HG03159 (cell line): ENCODE results near the gene DDX46.
"Not testable (repeated sequence)": the region's sequence is repeated elsewhere in the genome, so short reads cannot be mapped to it uniquely, and the experiment has no call there.

Experiments used
- ATAC-seq: cut with Tn5 transposase; IDR thresholded peaks from one replicate; pipeline ENCODE4 v1.9.1; 2021; ENCODE audit warnings: mild to moderate bottlenecking, moderate library complexity; ENCODE audit not compliant: unreplicated experiment

Gene DDX46

GRCh38 chr5:134758504-134759341, at the start of gene DDX46:
Gene DDX46 (plus strand): TSS chr5:134758779. CDS start chr5:134758939, 160 bp downstream.
- ATAC-seq = peak; percentile 95

- ATAC-seq = no peak
Measured at GRCh38 chr5:134714120-134714519, 44.5 kb upstream of the DDX46 start.

- ATAC-seq = no peak
Measured at GRCh38 chr5:134714541-134714940, 44.0 kb upstream of the DDX46 start.

GRCh38 chr5:134715466-134715865, 43.1 kb upstream of the DDX46 start:
- ATAC-seq = not testable (repeated sequence)

GRCh38 chr5:134724872-134725271, 33.7 kb upstream of the DDX46 start:
- ATAC-seq = no peak

- no peak for ATAC-seq
Measured at GRCh38 chr5:134732819-134733218, 25.8 kb upstream of the DDX46 start.

GRCh38 chr5:134735243-134735642, 23.3 kb upstream of the DDX46 start:
- ATAC-seq = no peak

- no peak for ATAC-seq
Measured at GRCh38 chr5:134736173-134736812, 22.3 kb upstream of the DDX46 start.

- ATAC-seq = peak; percentile 91
Measured at GRCh38 chr5:134738133-134738962, 20.2 kb upstream of the DDX46 start, which contains the start of gene CAMLG. Gene CAMLG (plus strand): TSS chr5:134738548. CDS start chr5:134738621, 73 bp downstream.

GRCh38 chr5:134738963-134739661, 19.5 kb upstream of the DDX46 start:
- ATAC-seq = no peak

GRCh38 chr5:134741052-134741451, 17.5 kb upstream of the DDX46 start:
- ATAC-seq = no peak

GRCh38 chr5:134742134-134742533, 16.4 kb upstream of the DDX46 start:
- no peak for ATAC-seq

- ATAC-seq = no peak
Measured at GRCh38 chr5:134749415-134749814, 9.2 kb upstream of the DDX46 start.

- ATAC-seq = no peak
Measured at GRCh38 chr5:134758176-134758503, 439 bp upstream of the DDX46 start.

- not testable (repeated sequence) for ATAC-seq
Measured at GRCh38 chr5:134767528-134768291, 9.1 kb downstream of the DDX46 start.

- ATAC-seq = no peak
Measured at GRCh38 chr5:134769206-134769605, 10.6 kb downstream of the DDX46 start.

- no peak for ATAC-seq
Measured at GRCh38 chr5:134772461-134773125, 14.0 kb downstream of the DDX46 start.

- no peak for ATAC-seq
Measured at GRCh38 chr5:134777366-134777765, 18.8 kb downstream of the DDX46 start.

GRCh38 chr5:134784241-134784920, 25.8 kb downstream of the DDX46 start:
- no peak for ATAC-seq
